ENCODE results near the gene ZC3H4.

- no peak for TF ChIP-seq POLR2A (IDR thresholded peaks at IDR 0.05)
- no peak for TF ChIP-seq EP300 (IDR thresholded peaks at IDR 0.05)
- no peak for TF ChIP-seq CTCF (IDR thresholded peaks at IDR 0.05)
- TF ChIP-seq POLR2AphosphoS5 (IDR thresholded peaks at IDR 0.05) = no peak
Observed at GRCh38 chr19:47021536-47022139, 91.9 kb downstream of the ZC3H4 start.

All from stomach (tissue), 4 donors.